NT2/D1 (cell line): ENCODE data around the gene FOSB.
A peak's percentile ranks its signal among the peaks of the same experiment; 100 is the strongest.

ENCODE experiments used
- DNase-seq: peaks from one replicate; pipeline ENCODE4 v3.0.0-alpha.2; 2011; ENCODE audit warnings: low read depth, low spot score
- H3K27me3 ChIP-seq: 2 replicates; pipeline ENCODE4 v1.6.0; 2011; ENCODE audit warnings: mild to moderate bottlenecking; ENCODE audit not compliant: insufficient read length, insufficient read depth
- H3K36me3 ChIP-seq: 2 replicates; pipeline ENCODE4 v1.6.1; 2011; ENCODE audit warnings: mild to moderate bottlenecking, low read length, mixed read lengths; ENCODE audit not compliant: insufficient read depth, insufficient read length
- H3K4me1 ChIP-seq: 2 replicates; pipeline ENCODE4 v1.5.1; 2011; ENCODE audit not compliant: insufficient read depth, insufficient read length
- H3K4me3 ChIP-seq: 2 replicates; pipeline ENCODE4 v1.5.1; 2011; ENCODE audit warnings: low read depth; ENCODE audit not compliant: insufficient read length
- H3K9ac ChIP-seq: 2 replicates; pipeline ENCODE4 v1.6.0; 2011; ENCODE audit warnings: low read depth; ENCODE audit not compliant: insufficient read length
- H3K9me3 ChIP-seq: 2 replicates; pipeline ENCODE4 v1.5.1; 2011; ENCODE audit warnings: mild to moderate bottlenecking, low read length; ENCODE audit not compliant: insufficient read depth
- SUZ12 ChIP-seq: IDR thresholded peaks from 2 replicates; pipeline ENCODE4 v1.6.1; 2011; ENCODE audit not compliant: insufficient read length, insufficient read depth; ENCODE audit errors: extremely low read depth
- YY1 ChIP-seq: IDR thresholded peaks from 2 replicates; pipeline ENCODE4 v1.6.1; 2011; ENCODE audit not compliant: insufficient read length, insufficient read depth
- ZNF274 ChIP-seq: IDR thresholded peaks from 2 replicates; pipeline ENCODE4 v1.6.1; 2011; ENCODE audit warnings: mild to moderate bottlenecking, low read depth, low read length

The FOSB gene

DNA sequence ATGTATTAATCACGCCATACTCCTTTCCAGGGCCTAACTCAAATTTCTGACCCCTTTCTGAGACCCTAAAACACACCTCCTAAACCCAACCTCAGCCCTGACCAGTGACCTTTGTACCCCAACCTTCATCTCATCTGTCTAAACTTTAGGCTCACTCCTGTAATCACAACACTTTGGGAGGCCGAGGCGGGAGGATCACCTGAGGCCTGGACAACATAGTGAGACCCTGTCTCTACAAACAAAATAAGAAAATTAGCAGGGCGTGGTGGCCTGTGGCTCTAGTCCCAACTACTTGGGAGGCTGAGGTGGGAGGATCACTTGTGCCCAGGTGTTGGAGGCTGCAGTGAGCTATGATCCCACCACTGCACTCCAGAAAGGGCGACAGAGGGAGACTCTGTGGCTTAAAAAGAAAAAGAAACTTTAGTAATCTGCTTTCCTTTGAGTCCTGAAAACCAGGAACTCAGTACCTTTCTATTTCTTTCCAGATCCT is 24.4 kb downstream of the FOSB start:
- DNase-seq, result no peak
- Histone ChIP-seq H3K27me3 (no peaks in the 10 kb centered on the region), H3K36me3 (peaks cover 28% of the 10 kb centered on the region), H3K4me3 (no peak overlapping the region), H3K4me1 (no peaks in the 10 kb centered on the region), H3K9me3 (no peaks in the 10 kb centered on the region), H3K9ac (no peak overlapping the region)
- TF ChIP-seq YY1 (no peak), SUZ12 (no peak), ZNF274 (no peak)

DNA sequence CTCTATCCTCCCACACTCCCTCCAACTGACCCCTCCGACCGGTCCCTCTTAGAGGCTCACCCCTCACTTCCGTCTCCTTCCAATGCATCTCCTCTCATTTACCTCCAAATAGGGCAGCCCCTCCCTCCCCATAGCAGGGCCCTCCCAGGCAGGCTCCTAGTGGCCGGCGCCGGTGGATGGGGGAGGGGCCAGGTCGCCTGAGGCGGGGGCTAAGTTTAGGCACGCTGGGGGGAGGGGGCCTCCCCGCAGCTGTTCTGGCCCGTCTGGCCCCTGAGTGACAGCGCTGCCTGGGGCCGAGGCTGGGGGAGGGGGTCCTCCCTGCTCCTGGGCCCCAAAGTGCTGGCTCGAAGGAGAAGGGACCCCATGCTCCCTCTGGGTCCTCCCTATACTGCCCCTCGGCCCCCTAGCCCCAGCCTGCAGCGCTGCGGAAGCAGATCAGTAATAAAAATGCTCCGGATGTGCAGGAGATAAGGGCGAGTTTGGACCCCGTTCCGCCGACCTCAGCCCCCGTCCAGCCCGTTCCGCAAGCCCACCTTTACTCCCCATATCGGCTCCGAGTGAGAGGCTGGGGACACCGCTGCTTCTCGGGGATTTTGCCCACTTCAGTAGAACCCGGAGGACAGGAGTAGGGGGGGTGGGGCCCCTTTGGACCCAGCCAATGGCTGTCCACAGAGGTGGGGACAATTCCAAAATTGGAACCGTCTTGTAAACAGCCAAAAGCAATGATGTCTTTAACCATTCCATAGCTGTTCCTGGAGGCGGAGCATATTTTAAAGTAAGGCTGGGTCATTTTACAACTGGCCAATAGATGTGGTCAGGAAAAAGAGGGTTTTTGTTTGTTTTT is 25.1 kb downstream of the FOSB start:
- Histone ChIP-seq H3K4me1 (no peaks in the 10 kb centered on the region), H3K9me3 (no peaks in the 10 kb centered on the region), H3K9ac (peak overlapping the region; percentile 76), H3K27me3 (no peaks in the 10 kb centered on the region), H3K36me3 (peaks cover 25% of the 10 kb centered on the region), H3K4me3 (peak overlapping the region; percentile 26)
- no peak for DNase-seq
- TF ChIP-seq YY1, result no peak
- no peak for TF ChIP-seq ZNF274
- TF ChIP-seq SUZ12, result no peak

DNA sequence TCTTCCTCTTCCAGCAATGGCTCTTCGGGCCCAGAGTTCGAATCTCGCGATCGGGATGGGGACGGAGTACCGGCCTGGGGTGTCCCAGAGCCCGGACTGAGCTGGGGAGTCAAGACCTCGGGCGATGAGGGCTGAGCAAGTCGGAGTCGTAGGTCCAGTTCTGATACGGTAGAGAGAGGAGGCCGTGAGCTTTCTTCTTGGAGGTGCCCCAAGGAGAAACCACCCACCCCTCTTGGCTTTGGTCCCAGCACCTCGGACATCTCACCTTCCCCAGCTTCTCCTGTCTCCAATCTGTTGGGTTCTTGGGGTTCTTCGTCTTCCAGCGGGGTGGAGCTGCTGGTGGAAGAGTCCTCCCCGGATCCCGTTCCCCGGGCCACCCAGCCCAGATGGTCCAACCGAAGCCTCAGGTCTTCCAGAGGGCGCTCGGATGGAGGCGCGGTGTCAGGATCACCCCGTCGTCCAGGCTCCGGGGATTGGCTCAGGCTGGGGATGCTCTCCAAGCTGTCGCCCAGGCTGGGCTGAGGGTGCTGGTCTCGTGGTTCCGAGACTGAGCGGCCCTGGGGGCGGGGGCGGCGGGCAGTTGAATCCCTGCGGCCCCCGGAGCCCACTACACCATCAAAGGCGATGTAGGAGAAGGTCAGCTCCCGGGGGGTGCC is 26.6 kb downstream of the FOSB start:
- H3K4me1 ChIP-seq, result no peaks in the 10 kb centered on the region
- TF ChIP-seq SUZ12, result no peak
- no peak for TF ChIP-seq YY1
- no peak for TF ChIP-seq ZNF274
- H3K9me3 ChIP-seq, result no peaks in the 10 kb centered on the region
- no peak for DNase-seq
- peaks cover 11% of the 10 kb centered on the region for H3K36me3 ChIP-seq
- no peak overlapping the region for H3K9ac ChIP-seq
- no peaks in the 10 kb centered on the region for H3K27me3 ChIP-seq
- H3K4me3 ChIP-seq, result no peak overlapping the region

DNA sequence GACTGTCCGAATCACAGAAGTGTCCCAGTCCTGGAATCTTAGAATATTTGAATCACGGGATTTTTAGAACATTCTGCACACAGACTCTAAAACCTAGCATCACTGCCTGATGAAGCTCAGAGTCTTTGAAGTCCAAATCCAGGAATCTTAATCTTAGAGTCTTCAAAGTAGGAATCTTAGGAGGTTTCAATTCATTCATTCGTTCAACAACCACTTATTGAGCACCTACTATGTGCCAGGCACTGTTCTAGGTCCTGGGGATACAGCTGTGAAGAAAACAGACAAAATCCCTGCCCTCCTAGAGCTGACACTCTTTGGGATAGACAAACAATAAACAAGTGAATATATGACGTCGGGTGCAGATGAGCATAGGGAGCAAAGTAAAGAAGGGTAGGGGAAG is 27.4 kb downstream of the FOSB start:
- no peak overlapping the region for H3K9ac ChIP-seq
- no peaks in the 10 kb centered on the region for H3K9me3 ChIP-seq
- H3K27me3 ChIP-seq, result no peaks in the 10 kb centered on the region
- no peak overlapping the region for H3K4me3 ChIP-seq
- no peak for DNase-seq
- peaks cover 11% of the 10 kb centered on the region for H3K36me3 ChIP-seq
- H3K4me1 ChIP-seq, result no peaks in the 10 kb centered on the region
- TF ChIP-seq YY1, result no peak

DNA sequence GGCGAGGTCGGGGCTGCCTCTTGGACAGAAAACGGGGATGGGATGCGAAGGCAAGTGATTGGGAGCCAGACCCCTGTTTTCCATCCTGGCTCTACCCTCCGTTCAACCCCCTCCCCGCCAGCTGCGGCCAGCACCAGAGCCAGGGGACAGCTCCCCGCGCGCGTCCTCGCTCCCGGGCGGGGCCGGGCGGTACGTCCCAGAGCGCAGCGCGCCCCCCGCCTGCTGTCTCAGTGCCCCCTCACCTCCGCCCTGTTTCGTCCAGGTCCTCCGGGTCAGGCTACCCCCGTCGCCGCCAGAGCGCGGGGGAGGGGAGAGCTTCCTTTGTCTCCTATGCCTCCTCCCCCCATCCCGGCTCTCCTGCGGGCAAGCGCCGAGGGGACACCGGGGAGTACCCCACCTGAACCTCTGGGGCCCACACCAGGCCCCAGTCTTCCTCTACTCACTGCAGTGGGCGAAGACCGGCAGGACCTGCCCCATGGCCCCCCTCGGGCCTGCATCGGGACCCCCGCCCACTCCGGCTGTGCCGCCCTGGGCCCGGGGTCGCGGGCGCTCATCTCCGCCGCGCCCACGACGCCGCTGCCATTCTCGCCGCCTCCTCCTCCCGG is 28.7 kb downstream of the FOSB start:
- Histone ChIP-seq H3K9ac (peak overlapping the region; percentile 79), H3K36me3 (peaks cover 11% of the 10 kb centered on the region), H3K27me3 (no peaks in the 10 kb centered on the region), H3K4me1 (peaks cover 4% of the 10 kb centered on the region), H3K9me3 (no peaks in the 10 kb centered on the region), H3K4me3 (peak overlapping the region; percentile 61)
- DNase-seq, result no peak
- no peak for TF ChIP-seq ZNF274
- TF ChIP-seq SUZ12, result no peak
- TF ChIP-seq YY1, result no peak

DNA sequence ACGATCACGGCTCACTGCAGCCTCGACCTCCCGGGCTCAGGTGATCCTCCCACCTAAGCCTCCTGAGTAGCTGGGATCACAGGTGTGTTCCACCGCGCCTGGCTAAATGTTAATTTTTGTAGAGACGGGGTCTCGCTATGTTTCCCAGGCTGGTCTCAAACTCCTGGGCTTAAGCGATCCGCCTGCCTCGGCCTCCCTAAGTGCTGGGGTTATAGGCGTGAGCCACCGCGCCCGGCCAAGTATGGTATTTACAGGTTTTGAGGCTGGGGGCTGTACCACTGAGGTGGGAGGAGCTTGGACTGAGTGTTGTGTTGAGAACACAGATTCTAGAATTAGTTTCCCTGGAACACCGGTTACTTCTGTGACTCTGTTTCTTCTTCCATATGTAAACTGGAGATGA is 30.0 kb downstream of the FOSB start:
- Histone ChIP-seq H3K9ac (no peak overlapping the region), H3K4me1 (peaks cover 4% of the 10 kb centered on the region), H3K36me3 (peaks cover 11% of the 10 kb centered on the region), H3K27me3 (no peaks in the 10 kb centered on the region), H3K4me3 (no peak overlapping the region), H3K9me3 (no peaks in the 10 kb centered on the region)
- no peak for DNase-seq
- no peak for TF ChIP-seq SUZ12
- no peak for TF ChIP-seq YY1
- TF ChIP-seq ZNF274, result no peak

DNA sequence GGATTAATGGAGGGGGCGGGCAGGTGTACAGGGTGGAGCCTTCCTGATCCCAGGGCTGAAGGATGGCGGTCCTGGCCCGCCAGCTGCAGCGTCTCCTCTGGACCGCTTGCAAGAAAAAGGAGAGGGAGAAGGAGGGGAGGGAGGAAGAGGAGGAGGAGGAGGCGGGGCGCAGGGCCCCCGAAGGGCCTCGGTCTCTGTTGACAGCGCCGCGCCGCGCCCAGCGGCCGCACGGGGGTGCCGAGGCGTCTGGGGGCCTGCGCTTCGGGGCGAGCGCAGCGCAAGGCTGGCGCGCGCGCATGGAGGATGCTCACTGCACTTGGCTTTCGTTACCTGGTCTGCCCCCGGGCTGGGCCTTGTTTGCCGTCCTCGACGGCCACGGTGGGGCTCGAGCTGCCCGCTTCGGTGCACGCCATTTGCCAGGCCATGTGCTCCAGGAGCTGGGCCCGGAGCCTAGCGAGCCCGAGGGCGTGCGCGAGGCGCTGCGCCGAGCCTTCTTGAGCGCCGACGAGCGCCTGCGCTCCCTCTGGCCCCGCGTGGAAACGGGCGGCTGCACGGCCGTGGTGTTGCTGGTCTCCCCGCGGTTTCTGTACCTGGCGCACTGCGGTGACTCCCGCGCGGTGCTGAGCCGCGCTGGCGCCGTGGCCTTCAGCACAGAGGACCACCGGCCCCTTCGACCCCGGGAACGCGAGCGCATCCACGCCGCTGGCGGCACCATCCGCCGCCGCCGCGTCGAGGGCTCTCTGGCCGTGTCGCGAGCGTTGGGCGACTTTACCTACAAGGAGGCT is 30.8 kb downstream of the FOSB start, which contains the start of gene PPM1N:
PPM1N (plus strand) TSS at position 33 of the 785 bp plus-strand sequence; CDS start at position 63, 30 bp downstream.
- H3K4me1 ChIP-seq, result peaks cover 4% of the 10 kb centered on the region
- peak within 1 kb of the TSS; percentile 83 for H3K9ac ChIP-seq
- TF ChIP-seq YY1, result no peak
- no peak for TF ChIP-seq ZNF274
- no peak for TF ChIP-seq SUZ12
- DNase-seq, result no peak
- peak within 1 kb of the TSS; percentile 54 for H3K4me3 ChIP-seq
- no peaks in the 10 kb centered on the region for H3K27me3 ChIP-seq
- peaks cover 11% of the 10 kb centered on the region for H3K36me3 ChIP-seq
- H3K9me3 ChIP-seq, result no peaks in the 10 kb centered on the region
